RKO (cell line): ENCODE measurements around the gene TARS2.
A peak's percentile ranks its signal among the peaks of the same experiment; 100 is the strongest.

Source experiments
- DNase-seq: peaks from one replicate; pipeline ENCODE4 v3.0.0-alpha.2; 2016; ENCODE audit warnings: low spot score

TARS2 gene

GRCh38 chr1:150507912-150508864 lies 21.0 kb downstream of the TARS2 start, which contains the start of gene ECM1:
Gene ECM1, plus strand, starts transcription at chr1:150508109. Its CDS starts 101 bp downstream, at chr1:150508210.
- peak; percentile 91 for DNase-seq

GRCh38 chr1:150508982-150509381 lies 21.8 kb downstream of the TARS2 start:
- no peak for DNase-seq

- no peak for DNase-seq
Observed at GRCh38 chr1:150511551-150511950, 24.3 kb downstream of the TARS2 start.

- no peak for DNase-seq
Observed at GRCh38 chr1:150511985-150512660, 24.9 kb downstream of the TARS2 start.

- no peak for DNase-seq
Observed at GRCh38 chr1:150512846-150513245, 25.6 kb downstream of the TARS2 start.

- DNase-seq, result no peak
Observed at GRCh38 chr1:150513351-150513791, 26.2 kb downstream of the TARS2 start.

GRCh38 chr1:150514260-150514659 lies 27.0 kb downstream of the TARS2 start:
- no peak for DNase-seq

- no peak for DNase-seq
Observed at GRCh38 chr1:150514913-150515327, 27.7 kb downstream of the TARS2 start.

GRCh38 chr1:150515328-150516049 lies 28.3 kb downstream of the TARS2 start, which contains the start of gene FALEC:
Gene FALEC, plus strand, starts transcription at chr1:150515752.
- DNase-seq, result peak; percentile 97

- peak; percentile 55 for DNase-seq
Observed at GRCh38 chr1:150516050-150516591, 28.9 kb downstream of the TARS2 start.

GRCh38 chr1:150516616-150517015 lies 29.4 kb downstream of the TARS2 start:
- peak; percentile 63 for DNase-seq

GRCh38 chr1:150521196-150521968 lies 34.2 kb downstream of the TARS2 start:
- no peak for DNase-seq

- DNase-seq, result no peak
Observed at GRCh38 chr1:150525348-150525747, 38.1 kb downstream of the TARS2 start.

GRCh38 chr1:150528196-150528595 lies 41.0 kb downstream of the TARS2 start:
- DNase-seq, result no peak

- DNase-seq, result peak; percentile 34
Observed at GRCh38 chr1:150529017-150529416, 41.8 kb downstream of the TARS2 start.

GRCh38 chr1:150530491-150531159 lies 43.4 kb downstream of the TARS2 start:
- no peak for DNase-seq

GRCh38 chr1:150532860-150533259 lies 45.6 kb downstream of the TARS2 start:
- no peak for DNase-seq

GRCh38 chr1:150534002-150534401 lies 46.8 kb downstream of the TARS2 start:
- DNase-seq, result no peak

GRCh38 chr1:150535511-150536287 lies 48.5 kb downstream of the TARS2 start:
- no peak for DNase-seq
